OCI-LY1 (cell line): ENCODE data around the gene OAS3.
A peak's percentile ranks its signal among the peaks of the same experiment; 100 is the strongest.

Source experiments
- H2AFZ ChIP-seq: fragments of 200-600 bp; sonication (generic), shearing (Covaris generic); 2 replicates; pipeline ENCODE4 v1.6.0; 2014; ENCODE audit warnings: antibody characterized with exemption, mild to moderate bottlenecking, low read length
- H3F3A ChIP-seq: fragments of 200-600 bp; sonication (generic), shearing (Covaris generic); 2 replicates; pipeline ENCODE4 v1.6.0; 2014; ENCODE audit warnings: mild to moderate bottlenecking, antibody characterized with exemption, low read length, moderate library complexity; ENCODE audit not compliant: insufficient read depth
- H3K27ac ChIP-seq: fragments of 200-600 bp; sonication (generic); 2 replicates; pipeline ENCODE4 v1.5.1; 2014; ENCODE audit warnings: low read length, mixed run types, mild to moderate bottlenecking, low read depth; ENCODE audit not compliant: poor library complexity, severe bottlenecking
- H3K27me3 ChIP-seq: fragments of 200-600 bp; sonication (generic); 2 replicates; pipeline ENCODE4 v1.6.0; 2014; ENCODE audit warnings: antibody characterized with exemption, mild to moderate bottlenecking, low read length, moderate library complexity; ENCODE audit not compliant: insufficient read depth
- H3K36me3 ChIP-seq: fragments of 200-600 bp; sonication (generic); 2 replicates; pipeline ENCODE4 v1.6.1; 2014; ENCODE audit warnings: mild to moderate bottlenecking, antibody characterized with exemption, low read length, moderate library complexity, mixed read lengths; ENCODE audit not compliant: insufficient read depth
- H3K4me1 ChIP-seq: fragments of 200-600 bp; sonication (generic); 2 replicates; pipeline ENCODE4 v1.5.1; 2014; ENCODE audit warnings: mild to moderate bottlenecking, low read length, moderate library complexity; ENCODE audit not compliant: insufficient read depth, severe bottlenecking
- H3K4me2 ChIP-seq: fragments of 200-600 bp; sonication (generic), shearing (Covaris generic); 2 replicates; pipeline ENCODE4 v1.6.1; 2014; ENCODE audit warnings: low read length
- H3K4me3 ChIP-seq: fragments of 200-600 bp; sonication (generic); 2 replicates; pipeline ENCODE4 v1.5.1; 2014; ENCODE audit warnings: low read length, low read depth, mild to moderate bottlenecking, mixed read lengths; ENCODE audit not compliant: poor library complexity, severe bottlenecking
- H3K79me2 ChIP-seq: fragments of 200-600 bp; shearing (Covaris generic); 2 replicates; pipeline ENCODE4 v1.6.1; 2016; ENCODE audit warnings: mixed run types, low read length, mixed read lengths; ENCODE audit not compliant: insufficient read depth
- H3K9ac ChIP-seq: fragments of 200-600 bp; sonication (generic), shearing (Covaris generic); 2 replicates; pipeline ENCODE4 v1.6.1; 2014; ENCODE audit warnings: mild to moderate bottlenecking, low read length, mixed read lengths
- H3K9me2 ChIP-seq: fragments of 200-600 bp; sonication (generic), shearing (Covaris generic); 2 replicates; pipeline ENCODE4 v1.6.1; 2014; ENCODE audit warnings: low read depth, mild to moderate bottlenecking, low read length, mixed read lengths
- H3K9me3 ChIP-seq: fragments of 200-600 bp; shearing (Covaris generic); 2 replicates; pipeline ENCODE4 v1.6.1; 2014; ENCODE audit warnings: low read length, mixed read lengths
- H4K20me1 ChIP-seq: fragments of 200-600 bp; sonication (generic), shearing (Covaris generic); 2 replicates; pipeline ENCODE4 v1.6.0; 2016; ENCODE audit warnings: mild to moderate bottlenecking, low read length; ENCODE audit not compliant: insufficient read depth
- CTCF ChIP-seq: fragments of 200-600 bp; sonication (generic), shearing (Covaris generic); IDR thresholded peaks from 2 replicates; pipeline ENCODE4 v1.5.1; 2017; ENCODE audit warnings: mild to moderate bottlenecking, antibody characterized with exemption, low read length, moderate library complexity, mixed read lengths
- EZH2 ChIP-seq: fragments of 200-600 bp; sonication (generic), shearing (Covaris generic); IDR thresholded peaks from 2 replicates; pipeline ENCODE4 v1.8.0; 2017; ENCODE audit warnings: borderline replicate concordance, mixed run types, mild to moderate bottlenecking, antibody characterized with exemption, low read length, moderate library complexity, mixed read lengths

The OAS3 gene

GRCh38 chr12:112977641-112978040 is 39.4 kb downstream of the OAS3 start:
- H3K4me3 ChIP-seq = peak overlapping the region; percentile 66
- TF ChIP-seq CTCF (no peak), EZH2 (no peak)
- H3K79me2 ChIP-seq = 0 out of 2 replicates have a peak, but pooled peaks cover 5% of the 10 kb centered on the region
- H3K9ac ChIP-seq = peak overlapping the region; percentile 67; the same call in 1 of the 2 replicates
- H3K9me2 ChIP-seq = no peaks in the 10 kb centered on the region
- 0 out of 2 replicates have a peak, but pooled peaks cover 2% of the 10 kb centered on the region for H3K9me3 ChIP-seq
- no peaks in the 10 kb centered on the region for H3K27me3 ChIP-seq
- peak overlapping the region; percentile 71 for H3K4me2 ChIP-seq
- H3K4me1 ChIP-seq = peaks cover 33% of the 10 kb centered on the region
- H3K36me3 ChIP-seq = no peaks in the 10 kb centered on the region
- H3K27ac ChIP-seq = peak overlapping the region; percentile 69
- no peaks in the 10 kb centered on the region for H4K20me1 ChIP-seq
- no peaks in the 10 kb centered on the region for H3F3A ChIP-seq
- H2AFZ ChIP-seq = peak overlapping the region; percentile 65

GRCh38 chr12:112978163-112979040 is 40.1 kb downstream of the OAS3 start, which contains the start of gene OAS2:
TSS of gene OAS2 (plus strand) at chr12:112978519. CDS start at chr12:112978609, 90 bp downstream.
- no peaks in the 10 kb centered on the region for H3K9me2 ChIP-seq
- 0 out of 2 replicates have a peak, but pooled peaks cover 2% of the 10 kb centered on the region for H3K9me3 ChIP-seq
- no peak for TF ChIP-seq EZH2
- no peak for TF ChIP-seq CTCF
- H3K9ac ChIP-seq = peak within 1 kb of the TSS; percentile 67
- H3K27me3 ChIP-seq = no peaks in the 10 kb centered on the region
- H3K79me2 ChIP-seq = 0 out of 2 replicates have a peak, but pooled peaks cover 5% of the 10 kb centered on the region
- peak within 1 kb of the TSS; percentile 65 for H2AFZ ChIP-seq
- H3F3A ChIP-seq = no peaks in the 10 kb centered on the region
- H4K20me1 ChIP-seq = no peaks in the 10 kb centered on the region
- H3K36me3 ChIP-seq = no peaks in the 10 kb centered on the region
- peak within 1 kb of the TSS; percentile 71 for H3K4me2 ChIP-seq
- peaks cover 33% of the 10 kb centered on the region for H3K4me1 ChIP-seq
- H3K27ac ChIP-seq = peak within 1 kb of the TSS; percentile 69
- H3K4me3 ChIP-seq = peak within 1 kb of the TSS; percentile 66

- Histone ChIP-seq H4K20me1 (no peaks in the 10 kb centered on the region), H3K9ac (peak overlapping the region; percentile 67), H3K36me3 (no peaks in the 10 kb centered on the region), H3K4me3 (peak overlapping the region; percentile 66), H3K4me1 (peaks cover 33% of the 10 kb centered on the region), H3K27ac (peak overlapping the region; percentile 69), H3K27me3 (no peaks in the 10 kb centered on the region), H3K79me2 (0 out of 2 replicates have a peak, but pooled peaks cover 5% of the 10 kb centered on the region), H3K4me2 (peak overlapping the region; percentile 71), H3F3A (no peaks in the 10 kb centered on the region), H3K9me2 (no peaks in the 10 kb centered on the region), H2AFZ (no peak overlapping the region; the same call in 1 of the 2 replicates), H3K9me3 (0 out of 2 replicates have a peak, but pooled peaks cover 2% of the 10 kb centered on the region)
- TF ChIP-seq EZH2 = no peak
- TF ChIP-seq CTCF = no peak
These were observed 40.9 kb downstream of the OAS3 start for GRCh38 chr12:112979041-112979680.
